NOMO-1 (cell line): ENCODE data around the gene GARIN6.
"Not testable (repeated sequence)": the region's sequence is repeated elsewhere in the genome, so short reads cannot be mapped to it uniquely, and the experiment has no call there.

Source experiments
- DNase-seq, 2 experiments: peaks; one replicate each; lab custom pipeline; 2025; ENCODE audit not compliant: unreplicated experiment in 2 of 2; lab: John Stamatoyannopoulos, UW

Gene GARIN6

GRCh38 chr12:99647453-99647852, at the start of gene GARIN6:
Gene GARIN6, plus strand, starts transcription at chr12:99647753. Its CDS starts 422 bp downstream, at chr12:99648175.
- DNase-seq, result no peak

GRCh38 chr12:99598785-99599184, 48.8 kb upstream of the GARIN6 start:
- DNase-seq, result no peak

GRCh38 chr12:99600388-99600787, 47.2 kb upstream of the GARIN6 start:
- no peak for DNase-seq

GRCh38 chr12:99609455-99610181, 37.9 kb upstream of the GARIN6 start:
- DNase-seq, result no peak

GRCh38 chr12:99611117-99611516, 36.4 kb upstream of the GARIN6 start:
- DNase-seq, result no peak

GRCh38 chr12:99611599-99611998, 36.0 kb upstream of the GARIN6 start:
- no peak for DNase-seq

GRCh38 chr12:99618657-99619056, 28.9 kb upstream of the GARIN6 start:
- no peak for DNase-seq

- DNase-seq, result peak in 1 of 2 experiments; percentile 6
Measured at GRCh38 chr12:99619389-99620158, 28.0 kb upstream of the GARIN6 start.

- no peak for DNase-seq
Measured at GRCh38 chr12:99620159-99620479, 27.4 kb upstream of the GARIN6 start.

- DNase-seq, result not testable (repeated sequence)
Measured at GRCh38 chr12:99624591-99624990, 23.0 kb upstream of the GARIN6 start.

- DNase-seq, result no peak
Measured at GRCh38 chr12:99627459-99627858, 20.1 kb upstream of the GARIN6 start.

- no peak for DNase-seq
Measured at GRCh38 chr12:99644629-99645028, 2.9 kb upstream of the GARIN6 start.

- no peak for DNase-seq
Measured at GRCh38 chr12:99648183-99648582, 630 bp downstream of the GARIN6 start.

- DNase-seq, result no peak
Measured at GRCh38 chr12:99649551-99649950, 2.0 kb downstream of the GARIN6 start.

GRCh38 chr12:99658671-99659349, 11.3 kb downstream of the GARIN6 start:
- no peak for DNase-seq

GRCh38 chr12:99670635-99671034, 23.1 kb downstream of the GARIN6 start:
- DNase-seq, result no peak

GRCh38 chr12:99680276-99680675, 32.7 kb downstream of the GARIN6 start:
- no peak for DNase-seq

GRCh38 chr12:99686142-99686541, 38.6 kb downstream of the GARIN6 start:
- DNase-seq, result no peak

- DNase-seq, result no peak
Measured at GRCh38 chr12:99695050-99695449, 47.5 kb downstream of the GARIN6 start.
